MCF 10A (cell line): ENCODE data around the gene RNF144B. TPM values are rescaled to one million over a fixed set of nuclear protein-coding genes. Genes with fewer than 3 reads are reported as not detected.

Experiments
- BruUV-seq: library from RNA; stranded (reverse); fragments of 400-500 nt; replicated peaks from 2 replicates; lab custom pipeline; 2021; lab: Mats Ljungman, UMichigan
- CTCF ChIA-PET: fragments of 300-600 bp; sonication (Branson Sonifier 250); formaldehyde crosslinking; extraction: SDS; loops from one replicate; lab custom pipeline; 2021; ENCODE audit warnings: antibody characterized with exemption, inconsistent platforms; lab: Yijun Ruan, JAX
- POLR2A ChIA-PET: fragments of 300-600, 350-650 bp; sonication (Branson Sonifier 250); formaldehyde crosslinking; extraction: SDS; loops from one replicate; lab custom pipeline; 2020; ENCODE audit warnings: antibody characterized with exemption, inconsistent platforms; lab: Yijun Ruan, JAX
- DNase-seq: peaks from one replicate; pipeline ENCODE4 v3.0.0-alpha.2; 2018; ENCODE audit not compliant: unreplicated experiment
- H3K27ac Mint-ChIP-seq: one replicate; pipeline ENCODE4 v1.8.0; 2022; ENCODE audit warnings: mild to moderate bottlenecking, low read depth, mixed read lengths; ENCODE audit not compliant: unreplicated experiment
- H3K27me3 Mint-ChIP-seq: one replicate; pipeline ENCODE4 v1.8.0; 2022; ENCODE audit warnings: mixed read lengths; ENCODE audit not compliant: insufficient read depth, unreplicated experiment
- H3K36me3 Mint-ChIP-seq: one replicate; pipeline ENCODE4 v1.8.0; 2022; ENCODE audit warnings: mild to moderate bottlenecking, moderate library complexity, mixed read lengths; ENCODE audit not compliant: insufficient read depth, unreplicated experiment
- H3K4me1 Mint-ChIP-seq: one replicate; pipeline ENCODE4 v1.8.0; 2022; ENCODE audit warnings: mixed read lengths; ENCODE audit not compliant: insufficient read depth, unreplicated experiment
- H3K4me3 Mint-ChIP-seq: one replicate; pipeline ENCODE4 v1.8.0; 2022; ENCODE audit warnings: mild to moderate bottlenecking, moderate library complexity, mixed read lengths; ENCODE audit not compliant: unreplicated experiment
- H3K9me3 Mint-ChIP-seq: one replicate; pipeline ENCODE4 v1.8.0; 2022; ENCODE audit warnings: mixed read lengths; ENCODE audit not compliant: unreplicated experiment
- CTCF ChIP-seq: fragments of 200-600 bp; IDR thresholded peaks from one replicate; pipeline ENCODE4 v1.8.0; 2022; ENCODE audit warnings: antibody characterized with exemption, mild to moderate bottlenecking; ENCODE audit not compliant: unreplicated experiment
- intact Hi-C: fragments of 100-400 bp; cut with micrococcal nuclease; formaldehyde crosslinking; loops from 2 replicates; pipeline ENCODE4 v1.14.1; 2022
- total RNA-seq: library from RNA; stranded (reverse); gene quantifications from 2 replicates; pipeline ENCODE4 v1.2.3, GENCODE V29; 2022

The RNF144B gene
- total RNA-seq, 1 experiment from 2014 or later, result 57.9 TPM

GRCh38 chr6:18446771-18447170, 59.6 kb downstream of the RNF144B start:
- no peak for DNase-seq
- no peak for TF ChIP-seq CTCF
- BruUV-seq, result no TSS peak
- H3K4me3 Mint-ChIP-seq, result no peak overlapping the region
- ChIA-PET CTCF (interaction anchor here (1.1 to 1.2 kb wide), 2 partner anchors 15 to 123 kb away, joined by 3 to 4 read pairs; no protein-coding TSS in a partner anchor), POLR2A (interaction anchor here (1.0 to 1.5 kb wide), 3 partner anchors 10 to 27 kb away, joined by 3 to 8 read pairs (median 3); no protein-coding TSS in a partner anchor)
- peaks cover 30% of the 10 kb centered on the region for H3K36me3 Mint-ChIP-seq
- no peaks in the 10 kb centered on the region for H3K27me3 Mint-ChIP-seq
- intact Hi-C loops, result loop anchor here (5.0 kb wide), 1 partner anchor 59 kb away; the partner anchor contains the start of gene RNF144B
- no peak overlapping the region for H3K27ac Mint-ChIP-seq
- H3K4me1 Mint-ChIP-seq, result peaks cover 19% of the 10 kb centered on the region
- H3K9me3 Mint-ChIP-seq, result no peaks in the 10 kb centered on the region

- CTCF ChIA-PET, result interaction anchor here (1.0 kb wide), 1 partner anchor 14 kb away, joined by 3 read pairs; no protein-coding TSS in a partner anchor
Observed at GRCh38 chr6:18447552-18447951, 60.4 kb downstream of the RNF144B start.

GRCh38 chr6:18451756-18452155, 64.6 kb downstream of the RNF144B start:
- peaks cover 25% of the 10 kb centered on the region for H3K36me3 Mint-ChIP-seq
- DNase-seq, result peak; percentile 30
- no TSS peak for BruUV-seq
- TF ChIP-seq CTCF, result no peak
- intact Hi-C loops, result no loop called here
- H3K27ac Mint-ChIP-seq, result no peak overlapping the region
- no peak overlapping the region for H3K4me3 Mint-ChIP-seq
- ChIA-PET POLR2A (interaction anchor here (0.7 to 1.5 kb wide), 4 partner anchors 8 to 24 kb away, joined by 3 to 5 read pairs (median 4); no protein-coding TSS in a partner anchor), CTCF (no interaction called here)
- no peaks in the 10 kb centered on the region for H3K9me3 Mint-ChIP-seq
- peaks cover 14% of the 10 kb centered on the region for H3K4me1 Mint-ChIP-seq
- H3K27me3 Mint-ChIP-seq, result no peaks in the 10 kb centered on the region

More at GRCh38 chr6:18447552-18447951, 60.4 kb downstream of the RNF144B start:
- TF ChIP-seq CTCF, result no peak
- POLR2A ChIA-PET, result interaction anchor here (1.0 to 1.5 kb wide), 3 partner anchors 10 to 26 kb away, joined by 3 to 8 read pairs (median 3); no protein-coding TSS in a partner anchor
- Mint-ChIP-seq H3K9me3 (no peaks in the 10 kb centered on the region), H3K27ac (no peak overlapping the region), H3K36me3 (peaks cover 36% of the 10 kb centered on the region), H3K27me3 (no peaks in the 10 kb centered on the region), H3K4me3 (no peak overlapping the region), H3K4me1 (peaks cover 24% of the 10 kb centered on the region)
- no TSS peak for BruUV-seq
- no peak for DNase-seq
- intact Hi-C loops, result loop anchor here (5.0 kb wide), 1 partner anchor 60 kb away; the partner anchor contains the start of gene RNF144B

GRCh38 chr6:18454446-18454845, 67.3 kb downstream of the RNF144B start:
- H3K4me1 Mint-ChIP-seq, result peaks cover 28% of the 10 kb centered on the region
- POLR2A ChIA-PET, result interaction anchor here (0.7 to 1.1 kb wide), 3 partner anchors 10 to 22 kb away, joined by 3 to 6 read pairs (median 4); no protein-coding TSS in a partner anchor
- CTCF ChIA-PET, result interaction anchor here (0.6 to 1.9 kb wide), 3 partner anchors 41 to 68 kb away, joined by 3 to 7 read pairs (median 3); partner anchors contain the start of gene RNF144B
- H3K9me3 Mint-ChIP-seq, result no peaks in the 10 kb centered on the region
- no TSS peak for BruUV-seq
- intact Hi-C loops, result no loop called here
- H3K36me3 Mint-ChIP-seq, result peaks cover 23% of the 10 kb centered on the region
- no peak for TF ChIP-seq CTCF
- H3K4me3 Mint-ChIP-seq, result no peak overlapping the region
- no peak overlapping the region for H3K27ac Mint-ChIP-seq
- no peaks in the 10 kb centered on the region for H3K27me3 Mint-ChIP-seq
- no peak for DNase-seq
